Measurements from ENCODE around the gene CROCC2. TPM values are rescaled to one million over a fixed set of nuclear protein-coding genes. Genes with fewer than 3 reads are reported as not detected.

The CROCC2 gene
- total and polyA plus RNA-seq, 2 of the 13 experiments (the other 11 are each of a cell fraction or from before 2014, with no cell fraction given): not detected

DNA sequence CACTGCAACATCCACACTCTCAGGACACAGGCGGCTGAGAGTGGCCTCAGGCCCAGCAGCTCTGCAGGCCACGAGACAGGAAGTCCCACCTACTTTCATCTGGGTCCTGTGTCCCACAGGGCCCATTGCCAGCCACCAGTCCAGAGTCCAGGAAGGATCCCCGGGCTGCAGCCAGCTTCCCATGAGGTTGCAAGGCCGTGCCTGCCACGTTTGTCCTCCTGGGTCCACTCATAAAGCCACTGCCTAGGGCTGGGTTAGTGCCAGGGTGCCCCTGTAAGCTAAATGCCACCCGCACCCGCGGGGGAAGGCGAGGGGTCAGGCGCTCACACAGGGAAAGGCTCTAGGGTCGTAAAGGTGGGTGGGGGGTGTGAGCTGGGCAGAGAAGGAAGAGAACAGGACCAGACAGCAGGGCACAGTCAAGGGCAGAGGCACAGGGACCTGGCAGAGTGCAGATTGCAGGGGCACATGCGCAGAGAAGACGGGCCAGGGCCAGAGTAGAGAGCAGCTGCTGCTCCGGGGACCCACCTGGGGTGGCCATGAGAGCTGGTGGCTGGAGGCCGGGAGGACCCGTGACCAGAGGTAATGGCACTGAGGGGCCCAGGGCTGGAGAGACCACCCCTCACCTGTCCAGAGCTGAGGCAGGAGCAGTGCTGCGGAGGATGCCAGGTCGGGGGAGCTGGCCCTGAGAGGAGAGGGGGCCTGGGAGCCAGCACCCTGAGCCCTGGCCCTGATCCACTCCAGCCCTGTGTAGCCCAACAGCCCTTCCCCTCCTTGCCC is 29.5 kb upstream of the CROCC2 start (continued):
- TF ChIP-seq, protein P1, sequence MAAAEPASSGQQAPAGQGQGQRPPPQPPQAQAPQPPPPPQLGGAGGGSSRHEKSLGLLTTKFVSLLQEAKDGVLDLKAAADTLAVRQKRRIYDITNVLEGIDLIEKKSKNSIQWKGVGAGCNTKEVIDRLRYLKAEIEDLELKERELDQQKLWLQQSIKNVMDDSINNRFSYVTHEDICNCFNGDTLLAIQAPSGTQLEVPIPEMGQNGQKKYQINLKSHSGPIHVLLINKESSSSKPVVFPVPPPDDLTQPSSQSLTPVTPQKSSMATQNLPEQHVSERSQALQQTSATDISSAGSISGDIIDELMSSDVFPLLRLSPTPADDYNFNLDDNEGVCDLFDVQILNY (CRISPR knock-in tag; conservative IDR thresholded peaks at IDR 0.05): no peak
- TF ChIP-seq RCOR2 (CRISPR knock-in tag; IDR thresholded peaks at IDR 0.05) (peak; percentile 69; the same call in 1 of the 2 replicates), ZNF747 (CRISPR knock-in tag; IDR thresholded peaks at IDR 0.05; ENCODE audit: borderline replicate concordance) (no peak; the same call in 1 of the 2 replicates), HMG20A (CRISPR knock-in tag; IDR thresholded peaks at IDR 0.05; ENCODE audit: borderline replicate concordance) (no peak), ZNF777 (CRISPR knock-in tag; IDR thresholded peaks at IDR 0.05) (0 out of 2 replicates have a peak, but pooled peaks have one; percentile 9), ZNF160 (CRISPR knock-in tag; IDR thresholded peaks at IDR 0.05) (no peak), ARNTL (CRISPR knock-in tag; IDR thresholded peaks at IDR 0.05) (peak; percentile 95), NR2C2 (CRISPR knock-in tag; IDR thresholded peaks at IDR 0.05; ENCODE audit: borderline replicate concordance) (peak; percentile 74; the same call in 1 of the 2 replicates), ZNF124 (CRISPR knock-in tag; IDR thresholded peaks at IDR 0.05) (peak; percentile 75; the same call in 1 of the 2 replicates), IKZF4 (CRISPR knock-in tag; IDR thresholded peaks at IDR 0.05; ENCODE audit: borderline replicate concordance, low read depth, not compliant biosample characterization) (no peak), TSC22D2 (CRISPR knock-in tag; IDR thresholded peaks at IDR 0.05; ENCODE audit: borderline replicate concordance) (peak; percentile 46; the same call in 1 of the 2 replicates), ONECUT2 (CRISPR knock-in tag; IDR thresholded peaks at IDR 0.05) (no peak), SAP130 (CRISPR knock-in tag; IDR thresholded peaks at IDR 0.05; ENCODE audit: low read depth) (peak; percentile 90), EZH2 (conservative IDR thresholded peaks at IDR 0.05; ENCODE audit: low read depth, low read length) (no peak), ZSCAN21 (CRISPR knock-in tag; IDR thresholded peaks at IDR 0.05; ENCODE audit: borderline replicate concordance) (peak; percentile 75; the same call in 1 of the 2 replicates), ZNF432 (CRISPR knock-in tag; IDR thresholded peaks at IDR 0.05; ENCODE audit: borderline replicate concordance) (no peak)
- TF ChIP-seq, protein P2, sequence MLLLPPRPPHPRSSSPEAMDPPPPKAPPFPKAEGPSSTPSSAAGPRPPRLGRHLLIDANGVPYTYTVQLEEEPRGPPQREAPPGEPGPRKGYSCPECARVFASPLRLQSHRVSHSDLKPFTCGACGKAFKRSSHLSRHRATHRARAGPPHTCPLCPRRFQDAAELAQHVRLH (CRISPR knock-in tag; IDR thresholded peaks at IDR 0.05; ENCODE audit: borderline replicate concordance, low read depth): peak; percentile 94; the same call in 1 of the 2 replicates
- TF ChIP-seq, protein P3, sequence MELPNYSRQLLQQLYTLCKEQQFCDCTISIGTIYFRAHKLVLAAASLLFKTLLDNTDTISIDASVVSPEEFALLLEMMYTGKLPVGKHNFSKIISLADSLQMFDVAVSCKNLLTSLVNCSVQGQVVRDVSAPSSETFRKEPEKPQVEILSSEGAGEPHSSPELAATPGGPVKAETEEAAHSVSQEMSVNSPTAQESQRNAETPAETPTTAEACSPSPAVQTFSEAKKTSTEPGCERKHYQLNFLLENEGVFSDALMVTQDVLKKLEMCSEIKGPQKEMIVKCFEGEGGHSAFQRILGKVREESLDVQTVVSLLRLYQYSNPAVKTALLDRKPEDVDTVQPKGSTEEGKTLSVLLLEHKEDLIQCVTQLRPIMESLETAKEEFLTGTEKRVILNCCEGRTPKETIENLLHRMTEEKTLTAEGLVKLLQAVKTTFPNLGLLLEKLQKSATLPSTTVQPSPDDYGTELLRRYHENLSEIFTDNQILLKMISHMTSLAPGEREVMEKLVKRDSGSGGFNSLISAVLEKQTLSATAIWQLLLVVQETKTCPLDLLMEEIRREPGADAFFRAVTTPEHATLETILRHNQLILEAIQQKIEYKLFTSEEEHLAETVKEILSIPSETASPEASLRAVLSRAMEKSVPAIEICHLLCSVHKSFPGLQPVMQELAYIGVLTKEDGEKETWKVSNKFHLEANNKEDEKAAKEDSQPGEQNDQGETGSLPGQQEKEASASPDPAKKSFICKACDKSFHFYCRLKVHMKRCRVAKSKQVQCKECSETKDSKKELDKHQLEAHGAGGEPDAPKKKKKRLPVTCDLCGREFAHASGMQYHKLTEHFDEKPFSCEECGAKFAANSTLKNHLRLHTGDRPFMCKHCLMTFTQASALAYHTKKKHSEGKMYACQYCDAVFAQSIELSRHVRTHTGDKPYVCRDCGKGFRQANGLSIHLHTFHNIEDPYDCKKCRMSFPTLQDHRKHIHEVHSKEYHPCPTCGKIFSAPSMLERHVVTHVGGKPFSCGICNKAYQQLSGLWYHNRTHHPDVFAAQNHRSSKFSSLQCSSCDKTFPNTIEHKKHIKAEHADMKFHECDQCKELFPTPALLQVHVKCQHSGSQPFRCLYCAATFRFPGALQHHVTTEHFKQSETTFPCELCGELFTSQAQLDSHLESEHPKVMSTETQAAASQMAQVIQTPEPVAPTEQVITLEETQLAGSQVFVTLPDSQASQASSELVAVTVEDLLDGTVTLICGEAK (IDR thresholded peaks at IDR 0.05): no peak
- TF ChIP-seq, protein P3 (CRISPR knock-in tag; IDR thresholded peaks at IDR 0.05): peak; percentile 92

All from HepG2 (cell line).